GM12874 (cell line): ENCODE measurements around the gene WWC2.

Experiments
- TF ChIP-seq, protein P1 (sequence below): IDR thresholded peaks from 2 replicates; pipeline ENCODE4 v1.5.1; 2011; ENCODE audit warnings: low read depth, mild to moderate bottlenecking, control low read depth, low read length, moderate library complexity; ENCODE audit not compliant: insufficient read depth

Gene WWC2

DNA sequence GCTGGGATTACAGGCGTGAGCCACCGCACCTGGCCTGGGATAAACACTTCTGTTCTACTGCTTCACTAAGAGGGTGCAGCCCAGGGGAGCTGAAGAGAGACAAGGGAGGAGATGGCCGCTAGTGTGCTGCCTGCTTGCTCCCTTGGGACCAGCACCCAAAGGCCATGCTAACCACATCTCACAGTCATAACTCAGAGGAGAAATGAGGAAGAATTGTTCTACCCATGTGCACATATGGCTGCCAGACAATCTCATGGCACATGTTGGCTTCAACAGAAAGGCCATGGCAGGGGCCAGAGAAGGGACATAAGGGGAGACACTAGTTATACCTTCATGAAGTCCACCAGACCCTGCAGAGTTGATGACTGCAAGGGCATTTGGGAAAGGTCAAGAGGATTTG lies 198.6 kb downstream of the WWC2 start:
- TF ChIP-seq, protein P1, sequence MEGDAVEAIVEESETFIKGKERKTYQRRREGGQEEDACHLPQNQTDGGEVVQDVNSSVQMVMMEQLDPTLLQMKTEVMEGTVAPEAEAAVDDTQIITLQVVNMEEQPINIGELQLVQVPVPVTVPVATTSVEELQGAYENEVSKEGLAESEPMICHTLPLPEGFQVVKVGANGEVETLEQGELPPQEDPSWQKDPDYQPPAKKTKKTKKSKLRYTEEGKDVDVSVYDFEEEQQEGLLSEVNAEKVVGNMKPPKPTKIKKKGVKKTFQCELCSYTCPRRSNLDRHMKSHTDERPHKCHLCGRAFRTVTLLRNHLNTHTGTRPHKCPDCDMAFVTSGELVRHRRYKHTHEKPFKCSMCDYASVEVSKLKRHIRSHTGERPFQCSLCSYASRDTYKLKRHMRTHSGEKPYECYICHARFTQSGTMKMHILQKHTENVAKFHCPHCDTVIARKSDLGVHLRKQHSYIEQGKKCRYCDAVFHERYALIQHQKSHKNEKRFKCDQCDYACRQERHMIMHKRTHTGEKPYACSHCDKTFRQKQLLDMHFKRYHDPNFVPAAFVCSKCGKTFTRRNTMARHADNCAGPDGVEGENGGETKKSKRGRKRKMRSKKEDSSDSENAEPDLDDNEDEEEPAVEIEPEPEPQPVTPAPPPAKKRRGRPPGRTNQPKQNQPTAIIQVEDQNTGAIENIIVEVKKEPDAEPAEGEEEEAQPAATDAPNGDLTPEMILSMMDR = no peak

DNA sequence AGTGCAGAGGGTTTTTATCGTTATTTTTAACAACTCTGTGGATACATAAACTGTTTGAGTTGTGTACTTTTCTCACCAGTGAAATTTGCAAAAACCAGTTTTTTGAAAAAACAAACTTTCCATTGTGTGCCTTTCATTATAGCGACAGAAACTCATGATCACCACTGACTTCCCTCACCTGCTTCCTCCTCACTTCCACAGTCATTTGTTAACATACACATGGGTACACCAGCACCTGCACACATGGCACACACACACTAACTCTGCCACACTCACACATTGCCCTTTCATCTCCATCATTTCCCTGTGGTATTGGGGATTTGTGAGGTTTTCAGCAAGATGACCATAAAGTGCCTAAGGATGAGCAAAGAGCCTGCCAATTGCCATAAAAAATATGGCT lies 200.4 kb downstream of the WWC2 start:
- TF ChIP-seq, protein P1 = no peak

DNA sequence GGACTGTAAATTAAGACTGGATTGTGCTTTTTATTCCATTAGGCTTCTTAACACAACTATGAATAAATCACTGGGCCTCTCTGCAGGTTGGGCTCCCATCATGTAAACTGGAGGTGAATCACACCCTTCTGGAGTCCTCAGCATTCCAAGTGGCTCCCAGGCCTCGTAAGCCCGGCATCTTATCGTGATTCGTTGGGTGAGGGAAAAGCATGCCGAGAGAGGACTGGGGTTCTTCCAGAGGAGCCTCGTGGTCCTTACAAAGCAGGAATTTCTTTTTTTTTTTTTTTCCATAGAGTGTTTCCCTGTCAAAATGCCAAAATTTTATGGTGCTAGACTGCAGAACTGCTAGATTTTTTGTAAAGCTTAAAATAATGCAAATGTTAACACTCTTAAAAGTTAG lies 201.0 kb downstream of the WWC2 start:
- TF ChIP-seq, protein P1 = no peak

DNA sequence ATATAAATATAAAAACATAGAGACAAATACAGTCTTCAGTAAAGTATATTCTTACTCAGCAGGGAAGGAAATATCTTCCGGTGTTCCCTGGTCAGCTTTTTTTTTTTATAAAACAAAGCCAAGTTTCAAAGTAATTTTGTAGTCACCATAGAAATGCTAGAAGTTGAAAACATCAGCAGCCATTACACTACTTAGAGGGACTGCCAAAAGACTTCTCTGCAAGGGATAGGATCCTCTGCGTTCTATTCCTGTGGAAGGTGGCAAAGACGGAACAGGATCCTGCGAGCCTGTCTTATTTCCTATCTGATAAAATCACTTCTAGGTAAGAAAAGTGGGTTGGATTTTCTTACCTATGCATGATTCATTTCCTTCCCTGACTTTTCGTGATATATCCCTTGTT lies 201.6 kb downstream of the WWC2 start:
- TF ChIP-seq, protein P1 = no peak

DNA sequence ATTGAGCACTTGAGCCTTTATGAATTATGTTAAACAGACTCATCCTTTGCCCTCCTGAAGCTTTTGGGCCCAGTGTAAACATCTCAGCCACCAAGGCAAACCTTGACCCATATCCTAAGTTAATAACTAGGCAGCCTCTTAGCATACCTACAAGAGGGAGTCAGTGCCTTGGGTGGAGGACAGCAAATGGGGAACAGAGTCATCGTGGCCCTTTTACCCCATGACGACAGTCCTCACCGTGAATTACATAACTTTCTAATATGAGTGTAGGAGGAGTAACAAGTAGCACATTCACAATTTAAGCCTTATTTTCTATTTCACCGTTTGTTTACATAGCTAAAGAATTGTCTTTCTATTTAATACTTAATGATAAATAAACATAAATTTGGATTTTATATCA lies 204.2 kb downstream of the WWC2 start:
- TF ChIP-seq, protein P1 = no peak

DNA sequence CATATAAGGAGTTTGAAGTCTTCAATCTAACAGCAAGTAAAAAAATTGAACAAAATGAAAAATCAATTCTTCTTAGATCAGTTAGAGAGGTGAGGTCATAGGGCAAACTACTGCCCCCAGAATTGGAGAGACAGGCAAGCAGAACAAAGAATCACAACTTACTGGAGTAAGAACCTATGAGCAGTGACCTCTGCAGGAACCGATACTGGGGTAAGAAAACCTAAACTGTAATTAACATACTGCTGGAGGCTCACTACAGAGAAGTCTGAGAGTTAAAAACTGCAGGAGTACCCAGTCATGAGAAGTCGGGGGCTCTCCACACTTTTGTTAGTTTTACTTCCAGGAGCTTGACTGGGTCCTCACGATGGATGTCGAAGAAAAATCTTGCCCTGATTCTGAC lies 205.0 kb downstream of the WWC2 start:
- TF ChIP-seq, protein P1 = no peak

DNA sequence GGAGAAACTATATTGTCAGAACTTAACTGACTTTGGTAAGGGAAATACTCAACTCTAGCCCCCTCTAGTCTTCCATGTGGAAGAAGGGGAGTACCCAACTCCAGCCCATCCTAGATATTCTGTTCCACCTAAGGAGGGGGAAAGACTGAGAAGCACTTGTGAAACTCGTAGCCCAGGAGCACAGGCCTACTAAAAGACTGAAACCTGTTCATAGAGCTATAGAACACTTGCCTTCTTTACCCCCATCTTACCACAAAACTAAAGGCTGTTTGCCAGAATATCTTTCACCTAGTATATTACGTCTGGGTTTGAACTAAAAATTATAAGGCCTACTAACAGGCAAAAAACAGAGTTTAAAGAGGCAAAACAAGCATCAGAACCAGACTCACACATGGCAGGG lies 205.5 kb downstream of the WWC2 start:
- TF ChIP-seq, protein P1 = no peak

DNA sequence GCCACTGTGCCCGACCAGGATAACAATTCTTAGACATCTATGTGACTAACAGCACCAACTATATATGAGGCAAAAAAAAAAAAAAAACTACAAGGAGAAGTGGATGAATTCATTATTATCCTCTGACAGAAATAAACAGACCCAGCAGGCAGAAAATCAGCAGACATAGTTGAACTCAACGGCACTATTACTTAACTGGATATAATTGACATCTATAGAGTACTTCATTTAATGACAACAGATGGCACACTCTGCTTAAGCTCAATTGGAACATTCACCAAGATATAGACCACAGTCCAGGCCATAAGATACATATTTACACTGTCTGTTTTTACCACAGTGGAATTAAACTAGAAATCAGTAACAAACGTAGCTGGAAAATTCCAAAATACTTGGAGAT lies 207.8 kb downstream of the WWC2 start:
- TF ChIP-seq, protein P1 = no peak
